AG08395 (cell line): ENCODE measurements around the gene PRR5L.

Source experiments
- DNase-seq: peaks from one replicate; pipeline ENCODE4 v3.0.0; 2012; ENCODE audit warnings: mixed read lengths, low spot score

Gene PRR5L

GRCh38 chr11:36358436-36358835, 62.3 kb downstream of the PRR5L start:
- no peak for DNase-seq

- no peak for DNase-seq
Measured at GRCh38 chr11:36360318-36360717, 64.2 kb downstream of the PRR5L start.

- DNase-seq, result no peak
Measured at GRCh38 chr11:36360826-36361415, 64.8 kb downstream of the PRR5L start.

- no peak for DNase-seq
Measured at GRCh38 chr11:36361472-36361871, 65.4 kb downstream of the PRR5L start.

- DNase-seq, result peak; percentile 79
Measured at GRCh38 chr11:36361901-36362391, 65.9 kb downstream of the PRR5L start.

GRCh38 chr11:36362902-36363301, 66.8 kb downstream of the PRR5L start:
- peak; percentile 62 for DNase-seq

- no peak for DNase-seq
Measured at GRCh38 chr11:36363361-36364268, 67.5 kb downstream of the PRR5L start.

GRCh38 chr11:36364551-36365325, 68.7 kb downstream of the PRR5L start:
- DNase-seq, result no peak

- DNase-seq, result no peak
Measured at GRCh38 chr11:36365907-36366306, 69.8 kb downstream of the PRR5L start.

GRCh38 chr11:36367806-36368680, 72.0 kb downstream of the PRR5L start:
- no peak for DNase-seq

GRCh38 chr11:36371181-36371580, 75.1 kb downstream of the PRR5L start:
- DNase-seq, result no peak

- DNase-seq, result no peak
Measured at GRCh38 chr11:36371590-36371989, 75.5 kb downstream of the PRR5L start.

- DNase-seq, result peak; percentile 74
Measured at GRCh38 chr11:36372101-36372771, 76.1 kb downstream of the PRR5L start.

- no peak for DNase-seq
Measured at GRCh38 chr11:36373016-36374010, 77.2 kb downstream of the PRR5L start.

GRCh38 chr11:36374726-36375125, 78.6 kb downstream of the PRR5L start:
- no peak for DNase-seq

- DNase-seq, result no peak
Measured at GRCh38 chr11:36375353-36376008, 79.4 kb downstream of the PRR5L start.

- DNase-seq, result peak; percentile 20
Measured at GRCh38 chr11:36376009-36376887, 80.2 kb downstream of the PRR5L start.
